Measurements from ENCODE around the gene DYRK1A.

DYRK1A gene

GRCh38 chr21:37564924-37565529 lies 198.5 kb downstream of the DYRK1A start:
- no peaks in the 10 kb centered on the region for H3K27me3 ChIP-seq (replicated peaks; ENCODE audit: control insufficient read depth, insufficient read depth, low read length)
- no peaks in the 10 kb centered on the region for H3K36me3 ChIP-seq (ENCODE audit: control insufficient read depth, insufficient read depth, low read length)
- no peak for DNase-seq (ENCODE audit: extremely low read depth, insufficient read length)
- TF ChIP-seq, protein P1, sequence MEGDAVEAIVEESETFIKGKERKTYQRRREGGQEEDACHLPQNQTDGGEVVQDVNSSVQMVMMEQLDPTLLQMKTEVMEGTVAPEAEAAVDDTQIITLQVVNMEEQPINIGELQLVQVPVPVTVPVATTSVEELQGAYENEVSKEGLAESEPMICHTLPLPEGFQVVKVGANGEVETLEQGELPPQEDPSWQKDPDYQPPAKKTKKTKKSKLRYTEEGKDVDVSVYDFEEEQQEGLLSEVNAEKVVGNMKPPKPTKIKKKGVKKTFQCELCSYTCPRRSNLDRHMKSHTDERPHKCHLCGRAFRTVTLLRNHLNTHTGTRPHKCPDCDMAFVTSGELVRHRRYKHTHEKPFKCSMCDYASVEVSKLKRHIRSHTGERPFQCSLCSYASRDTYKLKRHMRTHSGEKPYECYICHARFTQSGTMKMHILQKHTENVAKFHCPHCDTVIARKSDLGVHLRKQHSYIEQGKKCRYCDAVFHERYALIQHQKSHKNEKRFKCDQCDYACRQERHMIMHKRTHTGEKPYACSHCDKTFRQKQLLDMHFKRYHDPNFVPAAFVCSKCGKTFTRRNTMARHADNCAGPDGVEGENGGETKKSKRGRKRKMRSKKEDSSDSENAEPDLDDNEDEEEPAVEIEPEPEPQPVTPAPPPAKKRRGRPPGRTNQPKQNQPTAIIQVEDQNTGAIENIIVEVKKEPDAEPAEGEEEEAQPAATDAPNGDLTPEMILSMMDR (IDR thresholded peaks at IDR 0.05; ENCODE audit: insufficient read depth, low read length, poor library complexity, severe bottlenecking): no peak
- H3K4me3 ChIP-seq (replicated peaks; ENCODE audit: low read depth, low read length): no peak overlapping the region

- Histone ChIP-seq H3K36me3 (ENCODE audit: control insufficient read depth, insufficient read depth, low read length) (no peaks in the 10 kb centered on the region), H3K27me3 (replicated peaks; ENCODE audit: control insufficient read depth, insufficient read depth, low read length) (no peaks in the 10 kb centered on the region), H3K4me3 (replicated peaks; ENCODE audit: low read depth, low read length) (no peak overlapping the region)
- DNase-seq (ENCODE audit: extremely low read depth, insufficient read length): no peak
- TF ChIP-seq, protein P1 (IDR thresholded peaks at IDR 0.05; ENCODE audit: insufficient read depth, low read length, poor library complexity, severe bottlenecking): no peak
Measured at GRCh38 chr21:37565530-37566223, 199.1 kb downstream of the DYRK1A start.

GRCh38 chr21:37566790-37567615 lies 200.4 kb downstream of the DYRK1A start:
- Histone ChIP-seq H3K36me3 (ENCODE audit: control insufficient read depth, insufficient read depth, low read length) (no peaks in the 10 kb centered on the region), H3K27me3 (replicated peaks; ENCODE audit: control insufficient read depth, insufficient read depth, low read length) (no peaks in the 10 kb centered on the region), H3K4me3 (replicated peaks; ENCODE audit: low read depth, low read length) (no peak overlapping the region)
- DNase-seq (ENCODE audit: extremely low read depth, insufficient read length): no peak
- TF ChIP-seq, protein P1 (IDR thresholded peaks at IDR 0.05; ENCODE audit: insufficient read depth, low read length, poor library complexity, severe bottlenecking): no peak

DNA sequence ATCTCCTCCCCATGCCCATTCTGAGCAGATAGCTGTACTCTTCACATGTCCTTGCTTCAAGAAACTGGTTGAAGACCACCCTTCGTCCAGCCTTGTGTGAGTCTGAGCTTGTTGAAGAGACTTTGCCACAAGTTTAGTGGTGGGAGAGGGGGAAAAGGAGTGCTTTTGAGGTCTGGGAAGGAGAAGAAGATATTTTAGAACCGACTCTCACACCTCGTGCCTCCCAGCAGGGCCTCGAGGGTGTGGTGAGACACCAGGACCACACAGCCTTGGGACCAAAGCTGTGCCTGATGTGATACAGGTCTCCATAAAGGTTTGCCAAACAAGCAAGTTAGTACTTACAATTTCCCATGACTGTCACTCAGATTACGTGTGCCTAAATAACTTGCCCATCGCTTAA lies 201.8 kb downstream of the DYRK1A start:
- Histone ChIP-seq H3K27me3 (replicated peaks; ENCODE audit: control insufficient read depth, insufficient read depth, low read length) (no peaks in the 10 kb centered on the region), H3K36me3 (ENCODE audit: control insufficient read depth, insufficient read depth, low read length) (no peaks in the 10 kb centered on the region), H3K4me3 (replicated peaks; ENCODE audit: low read depth, low read length) (no peak overlapping the region)
- DNase-seq (ENCODE audit: extremely low read depth, insufficient read length): no peak
- TF ChIP-seq, protein P1 (IDR thresholded peaks at IDR 0.05; ENCODE audit: insufficient read depth, low read length, poor library complexity, severe bottlenecking): no peak

DNA sequence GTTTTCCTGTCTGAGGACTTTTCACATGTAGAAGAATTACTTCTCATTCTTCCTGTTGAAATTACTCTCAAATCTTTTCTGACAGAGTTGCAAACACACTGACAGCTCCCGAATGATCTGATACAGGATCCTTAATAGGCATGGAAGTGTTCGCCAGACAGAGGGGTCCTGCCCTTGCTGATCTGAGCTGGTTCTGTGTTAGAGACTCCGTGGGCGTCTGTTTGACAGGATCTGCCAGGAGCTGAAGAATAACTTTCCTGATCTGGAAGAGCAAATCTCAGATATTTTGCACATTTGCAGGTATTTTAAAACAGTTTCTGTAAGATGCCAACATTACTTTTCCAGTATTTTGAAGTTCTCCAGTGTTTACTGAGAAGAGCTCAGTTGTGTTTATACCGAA lies 202.3 kb downstream of the DYRK1A start:
- H3K27me3 ChIP-seq (replicated peaks; ENCODE audit: control insufficient read depth, insufficient read depth, low read length): no peaks in the 10 kb centered on the region
- H3K36me3 ChIP-seq (ENCODE audit: control insufficient read depth, insufficient read depth, low read length): no peaks in the 10 kb centered on the region
- TF ChIP-seq, protein P1 (IDR thresholded peaks at IDR 0.05; ENCODE audit: insufficient read depth, low read length, poor library complexity, severe bottlenecking): no peak
- no peak for DNase-seq (ENCODE audit: extremely low read depth, insufficient read length)
- H3K4me3 ChIP-seq (replicated peaks; ENCODE audit: low read depth, low read length): no peak overlapping the region

All from GM06990 (cell line).